Measurements from ENCODE around the gene LEFTY2.

The LEFTY2 gene

DNA sequence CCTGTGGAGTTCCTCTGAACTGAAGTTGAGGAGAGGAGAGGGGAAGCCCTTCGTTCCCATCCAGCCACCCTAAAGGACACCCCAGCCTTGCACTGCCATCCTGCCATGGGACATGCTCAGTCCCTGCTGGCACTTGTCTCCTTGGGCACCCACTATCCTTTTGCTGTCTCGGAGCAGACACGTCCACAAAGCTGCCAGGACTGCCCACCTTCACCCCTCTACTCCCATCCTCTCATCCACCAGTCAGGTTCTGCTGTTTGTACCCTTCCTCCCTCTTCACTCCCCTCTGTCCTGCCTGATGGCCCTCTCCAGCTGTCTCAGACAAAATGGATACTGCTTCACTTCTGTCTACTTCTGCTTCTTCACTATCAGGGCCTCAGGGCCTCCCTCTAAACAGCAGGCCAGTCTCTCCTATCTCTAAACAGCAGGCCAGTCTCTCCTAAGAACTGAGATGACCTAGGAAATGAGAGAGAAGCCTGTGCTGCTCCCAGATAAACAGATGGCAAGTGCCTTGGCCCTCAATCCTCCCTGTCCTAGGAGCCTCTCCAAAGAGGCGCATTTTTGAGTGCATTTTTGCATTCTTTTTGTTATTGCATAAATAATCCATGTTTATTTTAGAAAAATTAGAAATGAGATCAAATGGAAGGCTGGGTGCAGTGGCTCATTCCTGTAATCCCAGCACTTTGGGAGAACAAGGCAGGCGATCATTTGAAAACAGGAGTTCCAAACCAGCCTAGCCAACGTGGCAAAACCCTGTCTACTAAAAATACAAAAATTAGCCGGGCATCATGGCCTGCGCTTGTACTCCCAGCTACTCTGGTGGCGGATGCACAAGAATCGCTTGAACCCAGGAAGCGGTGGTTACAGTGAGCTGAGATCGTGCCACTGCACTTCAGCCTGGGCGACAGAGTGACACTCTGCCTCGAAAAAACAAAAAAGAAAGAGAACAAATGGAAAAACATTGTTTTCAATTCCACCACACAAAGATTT, 12.5 kb downstream of the LEFTY2 start:
- no peak for DNase-seq

- no peak for DNase-seq
These were observed 14.4 kb downstream of the LEFTY2 start for GRCh38 chr1:225926551-225927113.

- DNase-seq, result peak; percentile 95 to 96
These were observed 17.1 kb downstream of the LEFTY2 start, which contains the start of gene PYCR2 for GRCh38 chr1:225923692-225924555. PYCR2 (minus strand) TSS chr1:225924250; CDS start chr1:225924110, 140 bp downstream.

DNA sequence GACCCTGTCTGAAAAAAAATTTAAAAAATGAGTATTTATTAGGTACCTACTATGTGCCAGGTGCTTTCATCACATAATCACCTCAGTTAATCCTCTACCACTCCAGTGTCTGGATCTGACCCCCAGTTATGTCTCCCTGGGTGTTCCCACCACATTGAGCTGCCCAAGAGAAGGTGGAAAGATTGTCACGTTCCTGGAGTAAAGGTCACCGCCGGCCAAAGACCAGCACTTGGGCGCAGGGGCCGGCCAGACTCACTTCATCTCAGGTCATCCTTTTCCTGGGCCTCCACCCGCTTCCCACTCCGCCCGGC, 17.7 kb downstream of the LEFTY2 start:
- DNase-seq, result peak in 1 of 2 donors; percentile 19

DNA sequence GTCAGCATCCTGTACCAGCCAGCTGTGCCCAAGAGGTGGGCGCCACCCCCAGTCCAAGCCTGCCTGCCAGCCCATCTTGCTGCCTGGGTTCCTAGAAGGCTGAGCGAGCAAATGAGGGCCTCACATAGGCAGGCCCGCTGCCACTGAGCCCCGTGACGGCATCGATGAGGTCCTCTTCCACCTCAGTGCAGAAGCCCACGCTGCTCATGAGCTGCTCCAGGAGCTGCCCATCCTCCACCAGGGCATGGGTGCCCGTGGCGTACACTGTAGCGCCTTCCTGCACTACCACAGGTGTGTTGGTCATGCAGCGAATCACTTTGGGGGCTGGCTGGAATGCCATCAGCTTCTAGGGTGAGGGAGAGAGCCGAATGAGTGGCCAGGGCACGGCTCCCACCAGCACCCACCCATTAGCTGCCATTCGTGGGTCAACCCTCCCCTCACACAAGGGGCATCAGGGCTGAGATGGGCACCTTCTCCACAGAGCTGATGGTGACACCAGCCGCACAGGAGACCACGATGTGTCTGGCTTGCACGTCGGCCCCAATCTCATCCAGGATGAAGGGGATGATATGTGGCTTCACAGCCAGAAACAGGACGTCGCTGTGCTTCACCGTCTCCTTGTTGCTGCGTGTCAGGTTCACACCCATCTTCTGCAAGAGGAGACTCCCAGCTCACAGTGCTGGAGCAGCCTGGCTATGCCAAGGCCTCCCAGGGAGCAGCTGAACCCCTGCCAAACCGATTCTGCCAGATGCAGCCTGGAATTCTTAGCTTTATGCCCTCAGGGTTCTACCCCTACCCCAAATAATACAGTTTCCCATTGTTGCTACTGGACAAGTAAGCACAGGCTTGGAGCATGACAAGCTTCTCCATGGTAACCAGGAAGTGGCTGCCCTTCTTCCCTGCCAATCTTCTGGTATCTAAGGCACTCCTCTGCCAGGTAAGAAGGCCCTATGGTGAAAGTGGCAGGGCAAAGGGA, 19.0 kb downstream of the LEFTY2 start:
- DNase-seq, result no peak

- peak in 1 of 2 donors; percentile 18 for DNase-seq
These were observed 21.1 kb downstream of the LEFTY2 start for GRCh38 chr1:225919906-225920305.

DNA sequence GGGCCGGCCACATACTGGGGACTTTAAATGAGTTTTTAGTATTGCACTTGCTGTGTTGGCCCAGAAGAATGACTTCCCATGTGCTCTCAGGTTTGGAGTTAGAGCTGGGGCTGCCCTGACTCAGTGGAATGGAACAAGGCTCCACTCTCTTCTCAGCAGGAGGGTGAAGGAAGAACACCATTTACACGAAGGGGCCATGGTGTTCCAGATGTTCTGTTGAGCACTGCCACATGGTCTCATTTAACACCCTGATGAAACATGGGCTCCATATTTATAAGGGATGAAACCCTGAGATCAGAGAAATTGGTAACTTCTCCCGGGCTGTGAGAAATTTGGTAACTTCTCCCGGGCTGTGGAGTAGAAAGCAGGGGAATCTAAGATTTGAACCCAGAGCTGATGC, 22.7 kb downstream of the LEFTY2 start:
- no peak for DNase-seq

DNA sequence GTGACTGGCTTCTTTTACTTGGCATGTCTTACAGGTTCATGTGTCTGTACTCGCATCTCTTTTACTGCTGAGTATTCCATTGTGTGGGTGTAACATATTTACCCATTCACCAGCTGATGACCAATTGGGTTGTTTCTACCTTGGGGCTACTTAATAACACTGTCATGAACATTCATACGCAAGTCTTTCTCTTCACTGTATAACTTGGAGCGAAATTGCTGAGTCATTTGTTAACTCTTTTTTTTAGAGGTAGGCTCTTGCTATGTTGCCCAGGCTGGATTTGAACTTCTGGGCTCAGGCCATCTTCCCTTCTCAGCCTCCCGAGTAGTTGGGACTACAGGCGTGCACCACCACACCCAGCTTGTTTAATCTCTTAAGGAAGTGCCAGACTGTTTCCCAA, 23.5 kb downstream of the LEFTY2 start:
- no peak for DNase-seq

DNA sequence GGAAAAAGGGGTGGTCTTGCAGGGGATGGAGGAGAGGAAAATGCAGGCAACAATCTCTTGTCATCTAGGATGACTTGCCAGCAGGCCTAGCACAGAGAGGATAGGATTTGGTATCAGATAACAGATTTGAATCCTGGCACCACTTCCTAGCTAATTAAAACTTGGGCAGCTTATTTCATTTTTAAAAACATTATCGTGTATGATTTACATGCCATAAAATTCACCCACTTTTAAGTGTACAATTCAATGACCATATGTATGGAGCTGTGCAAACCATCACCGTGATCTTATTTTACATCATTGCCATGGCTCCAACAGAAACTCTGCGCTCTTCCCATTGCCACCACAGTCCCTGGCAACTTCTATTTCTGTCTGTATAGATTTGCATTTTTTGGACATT, 23.9 kb downstream of the LEFTY2 start:
- DNase-seq, result no peak

GRCh38 chr1:225915538-225915991, 25.5 kb downstream of the LEFTY2 start:
- DNase-seq, result no peak

- DNase-seq, result no peak
These were observed 26.1 kb downstream of the LEFTY2 start for GRCh38 chr1:225914947-225915346.

DNA sequence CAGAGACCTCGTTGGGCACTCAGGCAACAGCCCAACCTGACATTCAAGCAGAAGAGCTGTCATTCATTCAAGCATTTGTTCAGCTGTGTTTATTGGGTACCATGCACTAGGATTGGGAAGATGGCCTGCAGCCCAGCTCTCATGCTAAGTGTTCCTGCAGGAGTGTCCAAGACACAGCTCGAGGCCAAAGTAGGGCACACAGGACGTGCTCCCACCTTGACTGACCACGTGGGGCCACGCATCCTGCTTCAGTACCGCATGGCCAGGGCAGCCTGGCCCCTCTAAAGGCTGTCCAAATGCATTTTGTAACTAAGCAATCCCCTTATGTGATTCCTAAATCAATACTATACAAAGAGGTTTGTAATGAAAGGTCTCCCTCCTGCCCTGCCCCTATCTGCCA, 26.6 kb downstream of the LEFTY2 start:
- no peak for DNase-seq

DNA sequence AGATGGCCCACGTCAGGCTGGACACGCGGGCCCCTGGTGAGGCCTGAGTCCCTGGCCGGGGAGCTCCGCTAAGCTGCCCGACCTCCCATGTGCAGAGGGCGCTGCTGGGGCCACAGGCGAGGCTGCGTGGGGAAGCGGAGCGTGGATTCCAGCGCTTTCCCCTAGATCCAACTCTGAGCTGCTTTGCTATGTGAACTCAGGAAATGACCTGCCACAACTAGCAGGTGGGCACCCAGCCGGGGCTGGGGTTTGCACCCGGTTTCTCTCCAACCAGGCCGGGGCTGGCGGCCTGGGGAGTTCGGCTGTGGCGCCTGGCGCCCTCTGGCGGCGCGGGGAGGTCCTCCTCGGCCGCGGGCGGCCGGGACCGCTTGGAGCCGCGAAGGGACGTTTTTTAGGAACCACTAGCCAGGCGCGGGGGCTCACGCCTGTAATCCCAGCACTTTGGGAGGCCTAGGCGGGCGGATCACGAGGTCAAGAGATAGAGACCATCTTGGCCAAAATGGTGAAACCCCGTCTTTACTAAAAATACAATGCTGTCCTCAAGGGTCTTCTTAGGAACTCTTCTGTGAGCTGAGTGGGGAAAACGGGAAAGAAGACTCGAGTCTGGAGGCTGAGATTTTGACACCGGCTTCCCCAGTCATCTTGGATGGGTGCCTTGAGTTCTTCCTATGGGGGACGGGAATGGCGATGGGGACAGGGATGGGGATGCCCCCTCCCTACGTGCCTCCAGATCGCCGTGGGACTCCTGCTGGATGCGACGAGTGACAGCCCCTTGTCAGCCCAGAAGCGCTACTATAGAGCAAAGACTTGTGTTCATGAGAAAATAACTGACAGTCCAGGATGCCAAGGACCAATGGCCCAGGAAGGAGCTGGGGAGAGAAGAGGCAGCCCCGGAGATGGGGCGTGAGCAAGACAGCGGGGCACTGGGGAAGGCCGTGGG, 29.6 kb downstream of the LEFTY2 start:
- peak; percentile 19 to 67 for DNase-seq

- no peak for DNase-seq
These were observed 31.5 kb downstream of the LEFTY2 start for GRCh38 chr1:225909477-225909876.

- no peak for DNase-seq
These were observed 32.2 kb downstream of the LEFTY2 start for GRCh38 chr1:225908773-225909172.

DNA sequence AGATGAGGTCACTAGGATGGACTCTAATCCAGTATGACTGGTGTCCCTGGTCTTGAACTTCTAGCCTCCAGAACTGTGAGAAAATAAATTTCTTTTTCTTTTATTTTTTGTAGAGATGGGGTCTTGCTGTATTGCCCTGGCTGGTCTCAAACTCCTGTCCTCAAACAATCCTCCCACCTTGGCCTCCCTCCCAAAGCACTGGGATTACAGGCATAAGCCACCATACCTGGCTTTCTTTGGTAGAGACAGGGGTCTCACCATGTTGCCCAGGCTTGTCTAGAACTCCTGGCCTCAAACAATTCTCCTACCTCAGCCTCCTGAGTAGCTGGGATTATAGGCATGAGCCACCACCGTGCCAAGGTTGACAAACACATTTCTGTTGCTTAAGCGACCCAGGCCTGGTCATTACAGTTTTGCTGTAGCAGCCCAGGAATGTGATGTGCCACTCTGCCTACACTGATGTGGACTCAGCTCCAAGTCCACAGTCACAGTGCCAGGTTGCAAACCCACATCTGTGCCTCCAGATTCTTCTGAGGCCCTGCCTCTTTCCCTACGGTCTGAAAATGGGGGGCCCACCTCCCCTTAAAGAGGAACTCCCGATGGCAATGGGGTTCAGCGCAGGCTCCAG, 32.9 kb downstream of the LEFTY2 start:
- no peak for DNase-seq

GRCh38 chr1:225907341-225907740, 33.7 kb downstream of the LEFTY2 start:
- DNase-seq, result no peak

- no peak for DNase-seq
These were observed 34.6 kb downstream of the LEFTY2 start for GRCh38 chr1:225906467-225906866.

GRCh38 chr1:225903623-225904022, 37.4 kb downstream of the LEFTY2 start:
- DNase-seq, result no peak
